G401.6 (cell line): ENCODE data around the gene NANOS3.

Source experiments
- FAIRE-seq: peaks from 2 replicates; lab custom pipeline; 2012; peaks lifted over from hg19 to GRCh38; lab: Jason Lieb, UNC

Gene NANOS3

GRCh38 chr19:13876834-13877233, at the start of gene NANOS3:
Gene NANOS3, plus strand, starts transcription at chr19:13877134. Its CDS starts 115 bp downstream, at chr19:13877249.
- no peak for FAIRE-seq

GRCh38 chr19:13827656-13828055, 49.3 kb upstream of the NANOS3 start:
- no peak for FAIRE-seq

DNA sequence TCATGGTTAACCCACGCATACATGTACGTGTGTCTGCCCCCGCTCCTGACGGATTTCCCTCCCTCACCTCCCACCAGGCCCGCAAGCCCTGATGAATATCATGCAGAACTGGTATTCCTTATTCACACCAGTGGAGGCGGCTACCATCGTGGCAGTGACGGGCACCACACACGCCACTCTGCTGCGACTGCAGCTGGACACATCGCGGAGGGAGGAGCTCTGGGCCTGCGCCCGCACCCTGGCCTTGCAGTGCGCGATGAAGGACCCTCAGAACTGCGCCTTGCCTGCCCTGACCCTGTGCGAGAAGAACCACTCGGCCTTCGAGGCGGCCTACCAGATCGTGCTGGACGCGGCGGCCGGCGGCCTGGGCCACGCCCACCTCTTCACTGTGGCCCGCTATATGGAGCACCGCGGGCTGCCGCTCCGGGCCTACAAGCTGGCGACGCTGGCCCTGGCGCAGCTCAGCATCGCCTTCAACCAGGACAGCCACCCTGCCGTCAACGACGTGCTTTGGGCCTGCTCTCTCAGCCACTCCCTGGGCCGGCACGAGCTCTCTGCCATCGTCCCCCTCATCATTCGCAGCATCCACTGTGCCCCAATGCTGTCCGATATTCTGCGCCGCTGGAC, 46.7 kb upstream of the NANOS3 start:
- no peak for FAIRE-seq

- no peak for FAIRE-seq
Observed at GRCh38 chr19:13830741-13831536, 46.0 kb upstream of the NANOS3 start.

DNA sequence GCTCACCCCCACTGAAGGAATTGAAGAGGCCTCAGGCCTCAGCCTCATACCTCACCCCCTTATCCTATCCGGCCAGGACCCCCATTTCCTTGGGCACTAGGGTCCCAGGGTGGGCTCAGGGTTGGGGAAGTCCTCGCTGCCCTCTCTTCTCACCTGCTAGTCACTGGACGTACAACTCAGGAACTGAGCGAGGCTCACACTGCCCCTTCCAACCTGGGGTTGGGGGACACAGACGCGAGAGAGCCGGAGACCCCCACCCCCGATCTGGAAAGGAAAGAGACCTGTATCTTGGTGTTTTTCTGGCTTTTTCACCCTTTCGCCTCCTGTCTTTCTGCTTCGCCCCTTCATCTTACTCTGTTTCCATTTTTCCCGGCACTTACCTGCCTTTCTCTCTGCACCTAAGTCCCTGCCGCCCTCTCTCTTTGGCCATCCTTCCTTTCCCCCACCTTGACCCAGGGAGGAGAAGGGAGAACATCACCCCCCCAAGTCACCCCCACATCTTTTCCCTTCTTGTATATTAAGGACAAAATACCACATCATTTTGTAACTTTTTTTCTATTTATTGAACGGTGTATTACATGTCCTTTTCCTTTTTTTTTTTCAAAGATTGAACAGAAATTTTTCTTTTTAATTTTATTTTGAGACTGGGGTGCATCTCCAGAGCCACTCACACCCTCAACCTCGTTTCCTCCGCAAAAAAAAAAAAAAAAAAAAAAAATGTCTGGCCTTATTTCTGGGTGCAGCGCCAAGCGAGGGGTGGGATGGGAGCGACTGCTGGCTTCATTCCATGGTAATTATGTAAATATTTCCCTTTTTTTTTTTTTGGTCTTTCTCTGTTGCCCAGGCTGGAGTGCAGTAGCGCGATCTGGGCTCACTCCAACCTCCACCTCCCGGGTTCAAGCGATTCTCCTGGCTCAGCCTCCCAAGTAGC, 45.1 kb upstream of the NANOS3 start:
- FAIRE-seq: no peak

DNA sequence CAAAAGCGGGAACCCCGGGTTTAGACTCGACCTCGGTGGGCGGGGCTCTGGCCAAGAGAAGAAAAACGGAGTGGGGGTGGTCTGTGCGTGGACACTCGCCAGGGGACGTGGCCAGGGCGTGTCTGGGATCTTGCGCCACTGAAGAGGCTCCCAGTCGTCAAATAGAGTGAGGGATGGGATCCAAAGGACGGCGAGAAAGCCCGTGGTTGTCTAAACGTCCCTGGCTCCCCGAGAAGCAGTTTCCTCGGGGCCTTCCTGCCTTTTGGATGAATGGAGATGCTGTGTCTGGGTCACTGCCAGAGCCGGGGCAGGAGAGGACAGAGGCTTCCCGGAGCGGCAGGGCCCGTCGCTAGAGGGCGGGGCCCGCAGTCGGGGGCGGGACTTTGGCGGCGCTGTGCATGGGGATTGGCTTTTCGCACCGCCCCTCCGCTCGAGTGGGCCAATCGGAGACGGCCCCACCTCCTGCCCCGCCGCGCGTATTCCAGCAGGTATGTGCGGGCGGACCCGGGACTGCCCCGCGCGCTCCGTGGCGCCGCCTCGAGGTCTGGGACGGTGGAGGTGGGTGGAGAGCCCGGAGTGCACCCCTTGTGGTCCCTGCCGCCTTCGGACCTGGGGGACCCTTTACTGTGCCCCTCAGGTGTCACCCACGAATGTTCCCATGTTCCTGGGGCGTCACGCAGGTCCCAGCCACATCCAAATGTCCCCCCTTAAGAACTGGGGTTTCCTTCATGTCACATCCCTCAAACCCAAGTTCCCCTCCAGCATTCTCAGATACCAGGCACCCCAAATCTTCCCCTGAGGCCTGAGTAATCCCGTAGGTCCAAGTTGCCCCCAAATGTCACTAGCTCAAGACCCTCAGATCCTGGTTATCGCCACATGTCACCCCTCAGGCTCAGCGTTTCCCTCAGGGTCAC, 43.3 kb upstream of the NANOS3 start:
- peak; percentile 39 for FAIRE-seq

DNA sequence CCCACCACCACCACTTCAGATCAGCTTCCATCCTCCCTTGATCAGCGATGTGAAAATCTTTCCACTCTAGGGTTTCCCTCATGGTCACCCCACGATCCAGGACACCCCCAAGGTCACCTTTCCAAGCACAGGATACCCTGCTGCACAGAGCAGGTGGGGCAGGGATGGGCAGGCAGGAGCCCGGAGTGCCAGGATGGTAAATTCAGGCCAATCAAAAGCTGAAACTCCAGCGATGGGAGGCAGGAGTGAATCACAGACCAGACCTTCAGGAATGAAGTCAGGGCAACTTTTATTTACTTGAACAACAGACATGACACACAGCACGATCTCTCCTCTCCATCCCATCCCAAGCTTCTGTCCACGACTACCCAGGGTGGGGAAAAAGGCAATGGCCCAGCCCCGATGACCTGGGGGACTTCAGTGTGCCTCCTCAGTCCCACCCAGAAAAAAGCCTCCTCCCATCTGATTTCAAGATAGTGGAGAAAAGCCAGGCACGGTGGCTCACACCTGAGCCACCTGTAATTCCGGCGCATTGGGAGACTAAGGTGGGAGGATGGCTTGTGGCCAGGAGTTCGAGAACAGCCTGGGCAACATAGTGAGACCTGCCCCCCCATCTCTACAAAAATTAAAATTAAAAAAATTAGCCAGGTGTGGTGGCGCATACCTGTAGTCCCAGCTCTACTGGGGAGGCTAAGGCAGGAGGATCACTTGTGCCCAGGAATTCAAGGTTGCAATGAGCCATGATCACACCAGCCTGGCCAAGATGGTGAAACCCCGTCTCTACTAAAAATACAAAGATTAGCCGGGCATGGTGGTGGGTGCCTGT, 42.5 kb upstream of the NANOS3 start:
- peak; percentile 77 for FAIRE-seq

- no peak for FAIRE-seq
Observed at GRCh38 chr19:13835791-13836723, 40.9 kb upstream of the NANOS3 start.

- no peak for FAIRE-seq
Observed at GRCh38 chr19:13838435-13839129, 38.4 kb upstream of the NANOS3 start.

DNA sequence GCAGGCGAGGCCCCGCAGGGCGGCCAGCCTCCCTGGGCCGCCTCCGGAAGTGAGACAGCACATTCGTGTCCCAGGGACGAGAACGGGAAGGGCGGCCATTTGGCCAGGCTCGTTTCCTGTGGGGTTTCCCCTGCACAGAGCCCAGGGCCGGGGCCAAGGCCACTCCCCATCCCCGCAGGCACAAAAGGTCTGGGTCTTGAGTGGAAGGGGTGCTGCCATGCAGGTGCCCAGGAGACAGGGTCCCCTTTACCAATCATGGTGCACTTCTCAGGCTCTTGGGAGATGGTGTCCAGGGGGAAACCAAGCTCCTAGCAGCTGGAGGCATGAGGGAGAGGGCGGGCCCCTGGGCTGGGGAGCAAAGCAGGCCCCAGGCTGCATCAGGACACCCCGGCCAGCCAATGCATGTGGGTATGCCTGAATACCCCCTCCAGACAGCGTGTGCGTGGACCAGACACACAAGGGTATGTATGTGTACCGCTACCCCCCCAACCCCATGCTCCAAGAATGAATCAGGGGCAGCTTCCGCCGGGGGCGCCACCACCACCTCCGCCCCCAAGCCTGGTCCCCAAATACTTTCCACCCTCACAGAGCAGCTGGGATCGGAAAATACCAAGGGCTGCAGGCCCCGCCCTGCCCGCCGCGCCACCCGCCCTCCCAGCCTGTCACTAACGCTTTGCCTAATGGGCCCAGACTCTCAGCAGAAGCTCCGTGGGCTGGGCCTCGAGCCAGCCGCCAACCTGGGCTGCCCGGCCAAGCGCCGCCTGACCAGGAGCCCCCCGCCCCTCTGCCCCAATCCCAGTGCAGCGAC, 37.6 kb upstream of the NANOS3 start:
- FAIRE-seq: no peak

GRCh38 chr19:13839938-13840304, 37.0 kb upstream of the NANOS3 start:
- no peak for FAIRE-seq

DNA sequence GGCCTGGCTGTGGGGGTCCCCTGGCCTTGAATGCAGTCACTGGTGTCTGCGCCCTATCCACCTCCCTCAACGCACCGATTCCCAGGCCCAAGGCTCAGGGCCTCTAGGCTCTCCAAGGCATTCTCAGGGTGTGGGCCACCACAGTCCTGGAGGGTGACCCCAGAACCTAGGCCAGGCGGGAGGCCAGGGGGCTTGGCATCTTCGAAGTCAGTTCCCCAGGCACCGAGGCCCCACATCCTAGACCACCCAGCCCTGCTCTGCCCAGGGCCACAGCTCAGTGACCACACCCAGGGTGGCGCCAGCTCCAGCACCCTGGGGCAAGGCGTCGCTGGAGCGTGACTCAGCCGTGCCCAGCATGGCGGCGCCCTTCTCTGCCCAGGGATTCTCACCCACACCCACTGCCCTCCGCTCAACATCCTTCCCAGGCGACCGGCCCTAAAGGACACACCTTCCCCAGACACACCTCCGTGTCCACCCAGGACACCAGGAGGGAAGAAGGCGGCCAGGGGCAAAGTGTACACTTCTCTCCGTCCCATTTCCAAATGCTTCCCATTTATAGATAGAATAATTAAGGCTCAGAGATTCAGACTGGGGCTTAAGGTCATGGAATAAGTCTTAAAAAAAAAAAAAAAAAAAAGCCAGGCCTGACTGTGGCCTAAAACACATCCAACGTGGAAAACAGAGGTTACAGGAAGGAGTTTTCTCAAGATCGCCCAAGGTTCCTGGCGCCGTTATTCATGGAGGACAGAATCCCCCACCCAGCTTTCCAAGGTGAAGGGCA, 36.4 kb upstream of the NANOS3 start:
- FAIRE-seq: no peak

DNA sequence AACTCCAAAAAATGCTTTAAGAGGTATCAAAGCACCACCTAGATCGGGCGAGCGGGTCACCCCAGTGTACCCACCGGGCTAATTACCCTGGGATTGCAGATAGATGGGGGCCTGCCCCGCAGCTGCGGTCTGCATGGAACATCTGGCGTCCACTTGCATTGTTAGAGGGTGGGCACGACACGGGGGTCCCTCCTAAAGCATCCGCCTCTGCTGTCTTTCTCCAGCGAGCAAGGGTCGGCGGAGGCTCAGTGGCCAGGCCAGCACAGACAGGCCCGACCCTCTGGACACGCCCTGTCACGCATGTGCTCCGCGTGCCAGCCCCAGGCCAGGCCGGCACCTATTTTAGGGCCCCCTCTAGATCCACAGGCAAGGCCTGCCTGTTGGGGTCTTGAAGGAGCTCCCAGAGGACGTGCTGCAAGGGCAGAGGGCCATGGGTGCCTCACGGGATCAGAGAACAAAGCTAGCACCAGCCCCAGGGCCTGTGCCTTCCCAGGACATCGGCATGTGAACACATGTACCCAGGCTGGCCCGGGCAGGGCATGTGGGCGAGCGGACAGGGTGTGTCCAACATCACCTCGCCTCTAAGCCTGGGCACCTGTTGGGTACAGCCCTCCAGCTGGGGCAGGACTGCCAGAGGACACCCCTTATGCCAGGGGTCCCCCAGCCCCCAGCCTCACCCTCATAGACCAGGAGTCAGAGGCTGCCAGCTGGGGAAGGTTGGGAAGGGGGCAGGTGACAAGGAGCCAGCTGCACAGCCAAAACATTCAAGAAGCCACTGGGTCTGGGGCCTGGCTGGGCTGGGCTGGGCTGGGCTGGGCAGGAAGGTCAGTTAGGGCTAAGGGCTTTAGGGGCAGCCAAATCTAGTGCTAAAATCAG, 35.6 kb upstream of the NANOS3 start:
- FAIRE-seq: no peak

- no peak for FAIRE-seq
Observed at GRCh38 chr19:13841962-13842290, 35.0 kb upstream of the NANOS3 start.

DNA sequence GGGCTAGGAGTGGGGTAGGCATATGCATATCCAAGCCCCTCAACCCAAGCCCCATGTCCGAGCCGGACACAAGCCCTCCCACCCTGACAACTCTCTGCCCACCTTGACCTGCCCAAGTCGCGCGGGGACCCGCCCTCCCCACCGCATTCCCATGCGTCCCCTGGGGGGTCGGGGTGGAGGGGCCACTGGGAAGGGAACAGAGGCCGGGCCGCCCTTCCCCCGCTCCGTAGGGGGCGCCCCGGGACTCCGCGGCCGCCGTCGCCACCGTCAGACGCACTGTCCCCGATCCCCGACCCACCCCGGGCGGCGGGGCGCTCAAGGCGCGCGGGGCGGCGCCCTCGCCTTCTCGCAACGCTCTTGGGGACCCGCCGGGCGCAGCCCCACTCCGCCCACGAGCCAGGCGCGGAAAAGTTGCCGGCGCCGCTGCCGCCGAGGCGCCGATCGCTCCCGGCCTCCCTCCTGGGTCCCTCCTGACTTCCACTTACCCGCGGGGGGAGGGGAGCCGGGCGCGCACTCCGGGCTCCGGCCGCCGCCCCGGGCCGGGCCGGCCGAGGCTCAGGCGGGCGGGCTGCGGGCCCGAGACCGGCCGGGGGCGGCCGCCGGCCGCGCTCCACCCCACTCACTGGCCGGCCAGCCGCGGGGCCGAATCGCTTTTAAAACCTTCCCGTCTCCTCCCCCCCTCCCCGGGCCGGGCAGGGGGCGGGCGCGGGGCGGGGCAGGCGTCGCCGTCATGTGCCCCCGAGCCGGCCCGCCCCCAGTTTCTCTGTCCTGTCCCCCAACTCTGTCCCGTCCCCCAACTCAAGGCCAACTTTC, 34.4 kb upstream of the NANOS3 start:
- FAIRE-seq: no peak
